Right ventricle myocardium superior (tissue), 1 donor: ENCODE measurements around the gene UBQLN1. TPM values are rescaled to one million over a fixed set of nuclear protein-coding genes. Genes with fewer than 3 reads are reported as not detected.

Source experiments
- ATAC-seq: fragments of 200-7000 bp; cut with Tn5 transposase; one replicate; pipeline ENCODE4 v1.9.1; 2020; ENCODE audit warnings: mild to moderate bottlenecking; ENCODE audit not compliant: poor library complexity
- DNase-seq: peaks from one replicate; pipeline ENCODE4 v3.0.0-alpha.2; 2020
- intact Hi-C: fragments of 100-400 bp; cut with DNase I; formaldehyde crosslinking; loops from one replicate; pipeline ENCODE4 v1.11.2; 2022
- total RNA-seq: library from RNA; stranded (reverse); fragmentation: NEBNext Ultra II Directional; extraction: Animal tissue kit (Norgen Biotek cat#: 25700); gene quantifications from one replicate; pipeline ENCODE4 v1.2.1, GENCODE V29; 2021
- donor health status: DM: no; HTN: yes; CAD: no; lungs with severe emphysema.

UBQLN1 gene
- total RNA-seq, 1 donor from 2014 or later, result 74.6 TPM

DNA sequence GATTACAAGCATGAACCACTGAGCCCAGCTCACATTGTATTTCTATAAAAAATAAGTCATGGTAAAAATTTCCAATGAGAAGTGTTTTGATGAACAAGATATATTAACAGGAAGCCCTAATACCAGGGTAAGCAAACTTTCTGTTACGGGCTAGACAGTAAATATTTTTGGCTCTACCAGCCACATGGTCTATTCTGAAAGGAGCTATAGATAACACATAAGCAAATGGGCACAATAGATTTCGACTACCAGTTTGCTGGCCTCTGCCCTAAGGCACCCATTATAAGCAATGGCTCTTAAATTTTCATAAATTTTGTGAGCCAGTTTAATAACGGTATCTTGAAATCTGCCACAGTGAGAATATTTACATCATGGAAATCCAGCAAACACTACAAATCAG, 8.1 kb downstream of the UBQLN1 start:
- no peak for DNase-seq
- ATAC-seq, result no peak
- intact Hi-C loops, result no loop called here

GRCh38 chr9:83698976-83699585, 8.7 kb downstream of the UBQLN1 start:
- no peak for DNase-seq
- intact Hi-C loops, result no loop called here
- no peak for ATAC-seq

- no peak for DNase-seq
- intact Hi-C loops, result no loop called here
- ATAC-seq, result no peak
These were observed 16.3 kb downstream of the UBQLN1 start for GRCh38 chr9:83691492-83691891.

- ATAC-seq (no peak), DNase-seq (no peak)
- intact Hi-C loops, result no loop called here
These were observed 18.8 kb downstream of the UBQLN1 start for GRCh38 chr9:83688921-83689320.

DNA sequence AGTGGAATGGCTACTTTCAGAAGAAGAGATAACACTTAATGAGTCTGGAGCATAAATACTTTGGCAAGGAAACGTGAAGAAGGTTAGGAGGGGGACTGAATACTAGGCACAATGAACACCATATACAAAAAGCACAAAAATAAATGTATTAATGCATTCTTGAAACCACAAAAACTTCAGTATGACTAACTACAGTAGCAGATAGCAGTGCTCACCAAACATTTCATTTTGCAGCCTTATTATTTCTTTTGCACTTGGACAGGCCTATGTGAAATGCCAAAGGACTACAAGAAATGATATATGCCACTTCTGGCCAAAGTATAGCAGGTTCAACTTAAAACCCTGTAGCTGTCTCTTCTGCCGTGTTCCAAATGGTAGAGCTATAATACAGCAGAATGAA, 26.3 kb downstream of the UBQLN1 start:
- ATAC-seq, result no peak
- DNase-seq, result no peak
- intact Hi-C loops, result no loop called here

DNA sequence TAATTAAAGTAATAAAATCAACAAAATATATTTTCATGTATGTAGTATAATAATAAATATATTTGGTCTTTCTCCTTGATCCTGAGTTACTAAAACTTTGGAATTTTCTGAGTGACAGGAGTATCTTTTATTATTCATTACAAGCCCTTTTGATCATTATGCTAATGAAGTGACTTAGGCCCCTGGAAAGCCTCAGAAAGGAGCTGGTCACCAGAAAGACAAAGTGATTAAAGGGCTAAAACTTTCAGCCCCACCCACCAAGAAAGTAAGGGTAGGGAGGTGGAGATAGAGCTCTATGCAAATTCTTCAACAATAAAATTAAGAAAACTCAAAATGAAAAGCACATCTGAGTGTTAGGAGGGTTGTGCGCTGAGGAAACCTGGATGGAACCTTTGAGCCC, 27.5 kb downstream of the UBQLN1 start:
- DNase-seq (no peak), ATAC-seq (no peak)
- intact Hi-C loops, result no loop called here

- no peak for ATAC-seq
- no peak for DNase-seq
- intact Hi-C loops, result no loop called here
These were observed 30.2 kb downstream of the UBQLN1 start for GRCh38 chr9:83677596-83677995.

DNA sequence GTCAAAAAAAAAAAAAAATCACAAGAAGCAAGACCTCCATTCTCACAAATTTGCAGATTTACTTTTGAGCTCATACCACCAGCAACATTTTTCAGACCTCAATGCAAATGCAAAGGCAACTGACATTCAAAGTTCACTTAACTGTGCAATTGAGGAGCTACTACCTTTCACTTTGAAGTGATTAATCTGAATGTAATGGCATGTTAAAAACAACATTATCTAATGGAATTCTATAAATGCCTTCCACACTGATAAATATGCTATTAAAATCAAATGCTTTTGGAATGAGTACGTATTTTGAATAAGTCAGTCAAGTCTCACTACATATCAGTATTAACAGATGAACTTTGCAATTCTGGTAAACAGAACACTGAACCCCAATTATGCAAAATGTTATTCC, 32.3 kb downstream of the UBQLN1 start:
- ATAC-seq (no peak), DNase-seq (no peak)
- intact Hi-C loops, result no loop called here

GRCh38 chr9:83671451-83671850, 36.3 kb downstream of the UBQLN1 start:
- DNase-seq, result no peak
- intact Hi-C loops, result no loop called here
- no peak for ATAC-seq

- no peak for ATAC-seq
- DNase-seq, result no peak
- intact Hi-C loops, result no loop called here
These were observed 37.4 kb downstream of the UBQLN1 start for GRCh38 chr9:83670381-83670780.

GRCh38 chr9:83669067-83669466, 38.7 kb downstream of the UBQLN1 start:
- DNase-seq, result no peak
- ATAC-seq, result no peak
- intact Hi-C loops, result no loop called here

- ATAC-seq (no peak), DNase-seq (no peak)
- intact Hi-C loops, result no loop called here
These were observed 42.1 kb downstream of the UBQLN1 start for GRCh38 chr9:83665580-83666200.

DNA sequence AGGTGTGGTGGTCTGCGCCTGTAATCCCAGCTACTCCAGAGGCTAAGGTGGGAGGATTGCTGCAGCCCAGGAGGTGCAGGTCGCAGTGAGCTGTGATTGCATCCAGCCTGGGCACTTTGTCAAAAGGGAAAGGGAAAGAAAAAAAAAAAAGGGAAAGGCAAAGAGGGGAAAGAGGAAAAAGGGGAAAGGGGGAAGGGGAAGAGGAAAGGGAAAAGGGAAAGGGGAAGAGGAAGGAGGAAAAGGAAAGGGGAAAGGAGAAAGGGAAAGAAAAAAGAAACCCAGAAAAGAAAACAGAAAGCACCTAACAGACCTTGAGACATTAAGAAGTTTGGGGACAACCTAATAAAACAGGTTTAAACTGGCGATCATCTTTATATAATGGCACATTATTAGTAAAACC, 44.8 kb downstream of the UBQLN1 start:
- DNase-seq (no peak), ATAC-seq (no peak)
- intact Hi-C loops, result no loop called here

DNA sequence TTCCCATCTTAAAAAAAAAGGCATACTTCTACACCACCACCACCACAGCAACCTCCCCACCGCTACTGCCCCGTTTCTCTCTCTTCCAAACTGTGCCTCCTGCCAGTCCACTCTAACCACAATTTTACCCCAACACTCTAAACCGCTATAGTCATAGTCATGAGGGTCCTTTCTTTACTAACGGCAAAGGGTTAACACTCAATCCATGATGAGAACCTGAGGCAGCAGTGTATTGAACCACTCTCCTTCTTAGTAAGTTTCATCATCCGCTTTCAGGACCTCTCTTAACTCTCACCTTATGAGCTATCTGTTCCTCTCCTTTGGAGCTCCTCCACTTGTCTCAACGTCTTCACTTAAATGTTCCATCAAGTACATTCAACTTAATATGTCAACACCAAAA, 50.8 kb downstream of the UBQLN1 start:
- ATAC-seq (no peak), DNase-seq (no peak)
- intact Hi-C loops, result no loop called here

- intact Hi-C loops, result no loop called here
- DNase-seq (no peak), ATAC-seq (no peak)
These were observed 51.6 kb downstream of the UBQLN1 start for GRCh38 chr9:83656032-83656680.

- ATAC-seq, result peak; percentile 29
- no peak for DNase-seq
- intact Hi-C loops, result no loop called here
These were observed 52.3 kb downstream of the UBQLN1 start for GRCh38 chr9:83655433-83655832.

GRCh38 chr9:83652433-83652832, 55.3 kb downstream of the UBQLN1 start:
- no peak for ATAC-seq
- intact Hi-C loops, result no loop called here
- no peak for DNase-seq

- intact Hi-C loops, result no loop called here
- no peak for ATAC-seq
- DNase-seq, result no peak
These were observed 56.2 kb downstream of the UBQLN1 start for GRCh38 chr9:83651558-83651957.

DNA sequence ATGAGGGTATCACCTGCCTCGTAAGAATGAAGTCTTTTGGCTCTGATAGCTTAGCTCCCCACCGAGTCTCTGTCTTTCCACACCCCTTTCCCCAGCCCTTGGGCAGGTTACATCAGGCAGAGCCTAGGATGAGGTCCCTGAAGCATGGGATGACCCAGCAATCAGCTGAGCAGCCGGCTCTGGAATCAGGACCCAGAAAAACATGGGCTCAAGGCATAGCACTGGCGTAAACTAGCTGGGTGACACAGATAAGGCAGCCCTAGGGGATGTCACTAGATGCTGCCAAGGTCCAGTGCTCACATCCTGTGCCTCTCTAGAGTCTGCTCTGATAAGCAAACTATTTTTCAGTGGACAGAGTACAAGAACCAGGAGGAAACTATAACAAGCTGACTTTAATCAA, 58.2 kb downstream of the UBQLN1 start:
- ATAC-seq, result peak; percentile 58
- no peak for DNase-seq
- intact Hi-C loops, result loop anchor here (10.0 kb wide), 1 partner anchor 445 kb away; no protein-coding TSS in a partner anchor

DNA sequence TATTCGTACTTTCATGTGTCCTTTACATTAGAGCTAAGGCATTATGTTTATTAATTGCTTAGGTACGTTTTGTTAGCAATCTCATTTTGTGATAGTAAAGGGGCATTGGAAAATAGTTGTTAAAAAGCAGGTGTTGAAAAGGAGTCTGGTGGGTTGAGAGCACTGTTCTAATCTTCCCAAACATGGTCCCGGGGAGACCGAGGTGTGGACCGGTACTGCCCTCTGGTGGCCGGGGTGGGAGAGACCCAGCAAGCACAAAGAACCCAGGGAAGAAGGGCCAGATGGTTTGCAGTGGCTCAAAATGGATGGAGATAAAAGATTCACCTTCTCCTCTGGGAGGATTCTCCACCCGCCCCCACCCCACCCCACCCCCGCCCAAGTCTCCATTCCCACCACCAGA, 58.7 kb downstream of the UBQLN1 start:
- ATAC-seq (peak; percentile 85), DNase-seq (peak; percentile 77)

More for the DNA sequence above, 58.7 kb downstream of the UBQLN1 start:
- intact Hi-C loops, result loop anchor here (10.0 kb wide), 1 partner anchor 444 kb away; no protein-coding TSS in a partner anchor
